Small intestine (tissue), 7 donors: ENCODE results near the gene TTC21B. TPM values are rescaled to one million over a fixed set of nuclear protein-coding genes. Genes with fewer than 3 reads are reported as not detected.

ENCODE experiments used
- DNase-seq, 2 donors: peaks; one replicate each; pipeline versions ENCODE4 v3.0.0 to v3.0.0-alpha.2; 2013
- FAIRE-seq: peaks from 2 replicates; lab custom pipeline; 2012; peaks lifted over from hg19 to GRCh38; lab: Jason Lieb, UNC
- H3K27ac ChIP-seq, 3 donors: one replicate each; pipeline ENCODE4 v1.5.1; 2013; ENCODE audit warnings: low read length in 2 of 3, mild to moderate bottlenecking in 2 of 3, control low read depth in 1 of 3, inconsistent platforms in 1 of 3, low read depth in 1 of 3, moderate library complexity in 1 of 3
- H3K27me3 ChIP-seq, 3 donors: one replicate each; pipeline ENCODE4 v1.6.1; 2013; ENCODE audit warnings: low read length in 3 of 3, inconsistent platforms in 1 of 3; ENCODE audit not compliant: control insufficient read depth in 3 of 3, insufficient read depth in 3 of 3
- H3K36me3 ChIP-seq, 3 donors: one replicate each; pipeline ENCODE4 v1.6.1; 2013; ENCODE audit warnings: low read length in 3 of 3, inconsistent platforms in 1 of 3, low read depth in 1 of 3, mild to moderate bottlenecking in 1 of 3, moderate library complexity in 1 of 3; ENCODE audit not compliant: control insufficient read depth in 3 of 3, insufficient read depth in 2 of 3
- H3K4me1 ChIP-seq, 3 donors: one replicate each; pipeline ENCODE4 v1.6.1; 2013; ENCODE audit warnings: low read length in 2 of 3, inconsistent platforms in 1 of 3, low read depth in 1 of 3, mild to moderate bottlenecking in 1 of 3, moderate library complexity in 1 of 3; ENCODE audit not compliant: control insufficient read depth in 3 of 3, insufficient read depth in 2 of 3
- H3K4me3 ChIP-seq, 3 donors: one replicate each; pipeline ENCODE4 v1.5.1; 2013; ENCODE audit warnings: low read length in 3 of 3, control low read depth in 1 of 3, inconsistent platforms in 1 of 3, low read depth in 1 of 3, mild to moderate bottlenecking in 1 of 3, moderate library complexity in 1 of 3
- H3K9me3 ChIP-seq, 2 donors: one replicate each; pipeline ENCODE4 v1.6.1; 2013; ENCODE audit warnings: low read depth in 1 of 2, low read length in 1 of 2; ENCODE audit not compliant: control insufficient read depth in 2 of 2, insufficient read depth in 1 of 2
- WGBS, 3 donors: extraction: QIAGEN DNeasy Blood & Tissue Kit; methylation state at CpG; one replicate each; pipeline ENCODE4 v1.1.7; 2013; 5-methylcytosine and 5-hydroxymethylcytosine counted together
- polyA plus RNA-seq, 4 donors: library from polyadenylated mRNA; stranded (reverse) in 3 of 4; unstranded in 1 of 4; fragments of 200-250 nt in 3 of 4; fragments of 120-200 nt in 1 of 4; gene quantifications; one replicate each; pipeline versions ENCODE4 v1.2.1 to v1.2.3, GENCODE V29; 2013
- donor health status: healthy with polysubstance abuse.
- donor health status: control.
- donor health status: control.
- donor health status: Bipolar disorder and iron deficiency.
- donor health status: healthy.

The TTC21B gene
- polyA plus RNA-seq, 4 donors, result 3.2 to 17.7 (median 3.8) TPM

DNA sequence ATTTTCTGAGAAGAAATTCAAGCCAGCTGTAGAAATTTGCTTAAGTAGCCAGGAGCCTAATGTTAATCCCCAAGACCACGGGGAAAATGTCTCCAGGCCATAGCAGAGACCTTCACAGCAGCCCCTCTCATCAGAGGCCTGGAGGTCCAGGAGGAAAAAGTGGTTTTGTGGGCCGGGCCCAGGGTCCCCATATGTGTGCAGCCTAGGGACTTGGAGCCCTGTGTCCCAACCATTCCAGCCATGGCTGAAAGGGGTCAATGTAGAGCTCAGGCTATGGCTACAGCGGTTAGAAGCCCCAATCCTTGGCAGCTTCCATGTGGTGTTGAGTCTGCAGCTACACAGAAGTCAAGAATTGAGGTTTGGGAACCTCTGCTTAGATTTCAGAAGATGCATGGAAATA is 14.2 kb upstream of the TTC21B start:
- peaks cover 0 to 3% (median 0%) of the 10 kb centered on the region in 3 donors for H3K27me3 ChIP-seq
- H3K4me3 ChIP-seq, result no peak overlapping the region
- H3K9me3 ChIP-seq, result no peaks in the 10 kb centered on the region
- FAIRE-seq (no peak), DNase-seq (no peak)
- H3K36me3 ChIP-seq, result no peaks in the 10 kb centered on the region
- no peak overlapping the region for H3K27ac ChIP-seq
- H3K4me1 ChIP-seq, result no peaks in the 10 kb centered on the region
- 76 to 83% (median 83%) methylated on average over 3 of the region's 3 CpGs for WGBS, 3 donors

DNA sequence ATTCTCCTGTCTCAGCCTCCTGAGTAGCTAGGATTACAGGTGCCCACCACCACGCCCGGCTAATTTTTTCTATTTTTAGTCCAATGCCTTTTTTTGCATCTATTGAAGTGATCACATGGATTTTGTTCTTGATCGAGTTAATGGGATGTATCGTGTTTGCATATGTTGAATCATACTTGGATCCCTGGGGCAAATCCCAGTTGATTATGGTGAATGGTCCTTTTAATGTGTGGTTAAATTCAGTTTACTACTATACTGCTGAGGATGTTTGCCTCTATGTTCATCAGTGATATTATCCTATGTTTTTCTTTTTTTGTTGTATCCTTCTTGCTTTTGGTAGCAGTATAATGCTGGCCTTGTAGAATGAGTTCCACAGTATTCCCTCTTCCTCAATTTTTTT is 8.2 kb upstream of the TTC21B start:
- WGBS, 3 donors, result 85 to 93% (median 86%) methylated on average over 4 of the region's 4 CpGs
- DNase-seq (no peak), FAIRE-seq (no peak)
- Histone ChIP-seq H3K9me3 (no peaks in the 10 kb centered on the region), H3K27ac (no peak overlapping the region), H3K36me3 (no peaks in the 10 kb centered on the region), H3K4me1 (no peaks in the 10 kb centered on the region), H3K27me3 (no peaks in the 10 kb centered on the region), H3K4me3 (no peak overlapping the region)

DNA sequence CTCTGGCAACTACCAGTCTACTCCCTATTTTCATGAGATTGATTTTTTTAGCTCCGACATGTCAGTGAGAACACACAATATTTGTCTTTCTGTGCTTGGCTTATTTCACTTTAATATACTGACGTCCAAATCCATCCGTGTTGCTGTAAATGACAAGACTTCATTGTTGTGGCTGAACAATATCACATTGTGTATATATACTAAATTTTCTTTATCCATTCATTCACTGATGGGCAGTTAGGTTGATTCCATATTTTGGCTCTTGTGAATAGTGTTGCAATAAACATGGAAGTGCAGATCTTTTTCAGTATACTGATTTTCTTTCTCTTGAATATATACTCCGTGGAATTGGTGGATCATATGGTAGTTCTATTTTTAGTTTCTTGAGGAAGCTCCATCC is 5.8 kb upstream of the TTC21B start:
- WGBS, 3 donors, result 83 to 87% (median 87%) methylated on average over 4 of the region's 4 CpGs
- FAIRE-seq (no peak), DNase-seq (no peak)

DNA sequence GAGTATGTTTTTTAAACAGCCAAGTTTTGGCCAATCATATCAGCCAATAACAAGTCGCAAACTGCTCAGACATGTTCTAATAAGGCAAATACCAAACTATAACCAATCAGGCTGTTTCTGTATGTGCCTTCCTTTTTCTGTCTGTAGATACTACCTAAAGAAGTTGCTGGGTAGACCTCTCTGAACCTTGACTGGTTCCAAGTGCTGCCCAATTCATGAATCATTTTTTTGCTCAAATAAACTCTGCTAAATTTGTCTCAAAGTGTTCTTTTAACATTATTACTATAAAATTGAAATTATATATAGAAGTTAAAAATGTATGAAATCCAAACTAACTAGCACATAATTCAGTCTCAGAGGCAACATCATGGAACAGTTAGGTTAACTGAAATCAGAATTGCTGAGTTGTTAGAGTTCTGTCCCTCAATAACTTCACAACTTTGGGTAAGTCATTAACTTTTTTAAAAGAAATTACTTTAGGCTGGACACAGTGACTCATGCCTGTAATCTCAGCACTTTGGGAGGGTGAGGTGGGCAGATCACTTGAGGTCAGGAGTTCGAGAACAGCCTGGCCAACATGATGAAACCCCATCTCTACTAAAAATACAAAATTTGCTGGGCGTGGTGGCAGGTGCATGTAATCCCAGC is 4.9 kb upstream of the TTC21B start:
- WGBS, 3 donors, result 72 to 82% (median 75%) methylated on average over 3 of the region's 3 CpGs
- Histone ChIP-seq H3K4me1 (no peaks in the 10 kb centered on the region), H3K27me3 (no peaks in the 10 kb centered on the region), H3K9me3 (no peaks in the 10 kb centered on the region), H3K36me3 (no peaks in the 10 kb centered on the region), H3K27ac (no peak overlapping the region), H3K4me3 (no peak overlapping the region)
- DNase-seq, result no peak
- no peak for FAIRE-seq

More for the DNA sequence above, 5.8 kb upstream of the TTC21B start:
- Histone ChIP-seq H3K27ac (no peak overlapping the region), H3K9me3 (no peaks in the 10 kb centered on the region), H3K4me1 (no peaks in the 10 kb centered on the region), H3K36me3 (no peaks in the 10 kb centered on the region), H3K4me3 (no peak overlapping the region), H3K27me3 (no peaks in the 10 kb centered on the region)

DNA sequence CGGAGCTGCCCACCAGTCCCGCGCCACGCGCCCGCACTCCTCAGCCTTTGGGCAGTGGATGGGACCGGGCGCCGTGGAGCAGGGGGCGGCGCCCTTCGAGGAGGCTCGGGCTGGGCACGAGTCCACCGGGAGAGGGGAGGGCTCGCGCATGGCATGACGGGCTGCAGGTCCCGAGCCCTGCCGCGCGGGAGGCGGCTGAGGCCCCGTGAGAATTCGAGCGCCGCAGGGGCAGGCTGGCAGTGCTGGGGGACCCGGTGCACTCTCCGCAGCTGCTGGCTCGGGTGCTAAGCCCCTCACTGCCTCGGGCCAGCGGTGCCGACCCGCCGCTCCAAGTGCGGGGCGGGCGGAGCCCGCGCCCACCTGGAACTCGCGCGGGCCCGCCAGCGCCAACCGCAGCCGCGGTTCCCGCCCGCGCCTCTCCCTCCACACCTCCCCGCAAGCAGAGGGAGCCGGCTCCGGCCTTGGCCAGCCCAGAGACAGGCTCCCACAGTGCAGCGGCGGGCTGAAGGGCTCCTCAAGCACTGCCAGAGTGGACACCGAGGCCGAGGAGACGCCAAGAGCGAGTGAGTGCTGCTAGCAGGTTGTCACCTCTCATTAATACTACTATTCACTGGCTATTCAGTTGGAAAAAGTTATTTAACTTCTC is 3.6 kb upstream of the TTC21B start:
- DNase-seq (peak in 1 of 2 donors; percentile 23), FAIRE-seq (no peak)
- Histone ChIP-seq H3K27me3 (no peaks in the 10 kb centered on the region), H3K4me1 (no peaks in the 10 kb centered on the region), H3K9me3 (no peaks in the 10 kb centered on the region), H3K36me3 (no peaks in the 10 kb centered on the region), H3K27ac (no peak overlapping the region), H3K4me3 (no peak overlapping the region)
- 85 to 90% (median 88%) methylated on average over 54 to 60 of the region's 60 CpGs for WGBS, 3 donors

DNA sequence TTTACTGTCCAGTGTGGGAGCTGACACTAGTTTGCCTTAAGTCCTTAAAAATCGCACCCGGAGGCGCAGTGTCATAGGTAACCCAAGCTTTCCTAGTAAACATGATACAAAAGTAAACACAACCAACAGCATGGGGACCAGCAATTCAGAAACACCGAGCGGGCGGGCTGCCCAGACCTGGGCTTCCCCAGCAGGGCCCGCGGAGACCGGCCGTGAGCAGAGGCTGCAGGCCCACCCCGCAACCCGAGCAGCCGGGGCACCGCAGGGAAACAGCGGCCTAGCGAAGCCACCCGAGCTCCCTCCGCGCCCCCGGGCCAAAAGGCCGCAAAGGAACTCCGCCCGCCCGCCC is 296 bp downstream of the TTC21B start:
- Histone ChIP-seq H3K4me1 (peaks cover 0 to 3% (median 2%) of the 10 kb centered on the region in 3 donors), H3K4me3 (peak overlapping the region; percentile 58 to 84 (median 78)), H3K36me3 (peaks cover 0 to 2% (median 0%) of the 10 kb centered on the region in 3 donors), H3K27ac (peak overlapping the region; percentile 55 to 90 (median 88)), H3K27me3 (no peaks in the 10 kb centered on the region), H3K9me3 (no peaks in the 10 kb centered on the region)
- 0% methylated on average over 17 to 24 of the region's 24 CpGs for WGBS, 3 donors
- no peak for FAIRE-seq
- DNase-seq, result no peak

DNA sequence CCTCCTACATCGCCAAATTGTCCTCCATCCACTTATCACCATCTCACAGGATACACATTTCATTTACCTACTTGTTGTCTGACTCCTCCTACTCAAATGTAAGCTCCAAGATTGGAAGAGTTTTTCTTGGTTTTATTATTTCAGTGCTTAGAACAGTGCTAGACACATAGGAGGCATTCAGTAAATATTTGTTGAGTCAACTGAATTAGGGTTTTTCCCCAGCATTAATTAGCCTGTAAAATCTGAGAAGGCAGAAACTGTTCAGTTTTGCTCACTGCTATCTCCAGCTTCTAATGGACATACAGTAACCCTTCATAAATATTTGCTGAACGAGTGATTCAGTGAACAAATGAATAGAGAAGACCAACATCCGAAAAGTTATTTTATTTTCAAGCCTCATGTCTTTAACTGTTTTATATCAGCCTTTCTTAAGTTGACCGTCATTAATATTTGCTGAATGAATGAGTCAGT is 800 bp downstream of the TTC21B start:
- peak; percentile 20 to 32 for DNase-seq
- no peak for FAIRE-seq
- Histone ChIP-seq H3K27me3 (no peaks in the 10 kb centered on the region), H3K27ac (peak overlapping the region in 1 of 3 donors; percentile 88), H3K4me3 (peak overlapping the region; percentile 58 to 84 (median 78)), H3K4me1 (peaks cover 0 to 3% (median 2%) of the 10 kb centered on the region in 3 donors), H3K9me3 (no peaks in the 10 kb centered on the region), H3K36me3 (peaks cover 0 to 2% (median 0%) of the 10 kb centered on the region in 3 donors)
- WGBS, 3 donors, result 6 to 15% (median 12%) methylated on average over 4 of the region's 4 CpGs

DNA sequence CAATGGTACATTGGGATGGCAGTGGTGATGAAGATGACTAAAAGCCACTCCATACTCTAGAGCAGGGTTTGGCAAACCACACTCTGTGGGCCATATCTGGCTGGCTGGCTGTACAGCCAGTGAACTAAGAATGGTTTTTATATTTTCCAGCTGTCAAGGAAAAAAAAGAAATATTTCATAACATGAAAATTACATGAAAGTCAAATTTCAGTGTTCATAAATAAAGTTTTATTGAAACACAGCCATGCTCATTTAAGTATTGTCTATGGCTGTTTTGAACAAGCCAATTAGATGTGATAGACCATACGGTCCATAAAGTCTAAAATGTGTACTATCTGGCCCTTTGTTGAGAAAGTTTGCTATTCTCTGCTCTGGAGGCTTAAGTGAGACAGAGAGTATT is 1.5 kb downstream of the TTC21B start:
- Histone ChIP-seq H3K9me3 (no peaks in the 10 kb centered on the region), H3K4me1 (peaks cover 0 to 3% (median 2%) of the 10 kb centered on the region in 3 donors), H3K4me3 (no peak overlapping the region), H3K27ac (no peak overlapping the region), H3K27me3 (no peaks in the 10 kb centered on the region), H3K36me3 (peaks cover 0 to 2% (median 0%) of the 10 kb centered on the region in 3 donors)
- no peak for DNase-seq
- 0% methylated on average over 1 of the region's 1 CpG for WGBS, 3 donors
- FAIRE-seq, result no peak
